ENCODE results near the gene HSPH1. TPM values are rescaled to one million over a fixed set of nuclear protein-coding genes. Genes with fewer than 3 reads are reported as not detected.

HSPH1 gene
- total and polyA plus RNA-seq, 2 of the 8 experiments (the other 6 are each of a cell fraction or from before 2014, with no cell fraction given): 14.2 to 145 TPM

GRCh38 chr13:31150315-31150985 lies 11.3 kb downstream of the HSPH1 start:
- CTCF ChIA-PET (ENCODE audit: partially characterized antibody): interaction anchor here (0.7 to 1.5 kb wide), 3 partner anchors 10 to 271 kb away, joined by 4 to 5 read pairs (median 4); no protein-coding TSS in a partner anchor
- TF ChIP-seq EGR1 (IDR thresholded peaks at IDR 0.05; ENCODE audit: borderline replicate concordance, low read depth, low read length) (no peak), MAFK (IDR thresholded peaks at IDR 0.05; ENCODE audit: low read depth, low read length) (no peak), CTCF (IDR thresholded peaks at IDR 0.05; ENCODE audit: control extremely low read depth in 1 of 3, insufficient read depth in 1 of 3, low read depth in 1 of 3, low read length in 3 of 3) (no peak), NANOG (IDR thresholded peaks at IDR 0.05; ENCODE audit: insufficient read depth, low read depth, low read length, poor library complexity, severe bottlenecking) (no peak), TAF1 (IDR thresholded peaks at IDR 0.05; ENCODE audit: low read depth, low read length) (no peak), HDAC2 (IDR thresholded peaks at IDR 0.05; ENCODE audit: borderline replicate concordance in 1 of 2, low read depth in 2 of 2, low read length in 2 of 2) (no peak), E2F6 (IDR thresholded peaks at IDR 0.05) (no peak), BCL11A (IDR thresholded peaks at IDR 0.05; ENCODE audit: low read depth in 2 of 2, low read length in 2 of 2) (no peak)

More at GRCh38 chr13:31150315-31150985, 11.3 kb downstream of the HSPH1 start:
- FAIRE-seq (no peak), DNase-seq (ENCODE audit: low read depth in 1 of 2, low spot score in 2 of 2) (no peak)
- peaks cover 0 to 3% of the 10 kb centered on the region in 2 experiments for H4K20me1 ChIP-seq (replicated peaks in 1 of 2; ENCODE audit: control insufficient read depth in 1 of 2, insufficient read depth in 2 of 2, low read length in 2 of 2)
- H3K4me3 ChIP-seq (ENCODE audit: extremely low read depth in 1 of 4, insufficient read depth in 2 of 4, low read depth in 3 of 4, low read length in 4 of 4): no peak overlapping the region
- peaks cover 0 to 2% of the 10 kb centered on the region in 2 experiments; a peak in 1 of 4 replicates for H3K79me2 ChIP-seq (ENCODE audit: control insufficient read depth in 1 of 2, insufficient read depth in 2 of 2, low read length in 2 of 2)
- H3K23ac ChIP-seq (ENCODE audit: insufficient read length): no peak overlapping the region
- no peaks in the 10 kb centered on the region for H3K79me1 ChIP-seq (ENCODE audit: low read depth, low read length)
- no peaks in the 10 kb centered on the region for H3K4me1 ChIP-seq (replicated peaks in 1 of 4; ENCODE audit: control insufficient read depth in 3 of 4, insufficient read depth in 4 of 4, low read length in 3 of 4)
- no peak overlapping the region for H3K18ac ChIP-seq (ENCODE audit: extremely low read depth, low read length)
- no peak overlapping the region for H2AK5ac ChIP-seq (ENCODE audit: low read depth, low read length)
- no peak overlapping the region for H2AFZ ChIP-seq (ENCODE audit: low read length)
- no peak overlapping the region for H3K27ac ChIP-seq (ENCODE audit: low read depth, low read length)
- no peak overlapping the region for H2BK12ac ChIP-seq (ENCODE audit: low read depth, low read length)
- no peak overlapping the region for H3K9ac ChIP-seq (replicated peaks in 1 of 4; ENCODE audit: extremely low read depth in 1 of 4, low read depth in 3 of 4, low read length in 3 of 4)
- no peak overlapping the region for H3K14ac ChIP-seq (ENCODE audit: insufficient read length)
- H3K23me2 ChIP-seq (ENCODE audit: low read depth, low read length): no peaks in the 10 kb centered on the region
- no peak overlapping the region for H4K91ac ChIP-seq (replicated peaks; ENCODE audit: insufficient read length, low read length)
- no peak overlapping the region for H2BK5ac ChIP-seq (ENCODE audit: low read depth, low read length)
- H3K9me3 ChIP-seq (ENCODE audit: insufficient read depth in 2 of 2, low read depth in 1 of 2, low read length in 1 of 2): no peaks in the 10 kb centered on the region
- H2BK120ac ChIP-seq (replicated peaks; ENCODE audit: low read depth, low read length): no peak overlapping the region
- H3K56ac ChIP-seq (replicated peaks; ENCODE audit: insufficient read length, low read depth, low read length): no peak overlapping the region
- H3K27me3 ChIP-seq (replicated peaks in 1 of 4; ENCODE audit: control insufficient read depth in 3 of 4, extremely low read depth in 1 of 4, insufficient read depth in 3 of 4, low read length in 3 of 4): peaks cover 0 to 1% (median 0%) of the 10 kb centered on the region in 4 experiments; a peak in 1 of 7 replicates
- peaks cover 22 to 95% (median 64%) of the 10 kb centered on the region in 4 experiments for H3K36me3 ChIP-seq (ENCODE audit: control insufficient read depth in 2 of 4, insufficient read depth in 4 of 4, low read length in 3 of 4)
- no peak overlapping the region for H4K8ac ChIP-seq (ENCODE audit: extremely low read depth, insufficient read depth, low read length)
- no peak overlapping the region for H3K4ac ChIP-seq (replicated peaks; ENCODE audit: insufficient read length, low read depth, low read length)
- no peak overlapping the region for H2BK20ac ChIP-seq (ENCODE audit: low read length)
- no peak overlapping the region for H4K5ac ChIP-seq (ENCODE audit: insufficient read length, low read depth, low read length)
- 95% methylated on average over 4 of the region's 4 CpGs; no CpG with 5 or more reads in 1 of the 2 experiments for WGBS, 2 experiments (ENCODE audit: extremely low coverage in 1 of 2, insufficient coverage in 1 of 2, insufficient read length in 1 of 2, insufficient replicate concordance in 2 of 2, low coverage in 1 of 2, low lambda C conversion rate in 2 of 2, missing lambda C conversion rate in 1 of 2)
- POLR2A ChIA-PET (ENCODE audit: partially characterized antibody): interaction anchor here (0.8 to 2.6 kb wide), 2 partner anchors 10 kb away, joined by 3 to 8 read pairs; no protein-coding TSS in a partner anchor
- H2BK15ac ChIP-seq (ENCODE audit: low read length): no peak overlapping the region
- H3K4me2 ChIP-seq (ENCODE audit: insufficient read depth in 1 of 2, low read depth in 2 of 2, low read length in 2 of 2): no peak overlapping the region

All from H1 (cell line).